SK-N-MC (cell line): ENCODE results near the gene FAM174C.

Experiments used
- DNase-seq: peaks from one replicate; pipeline ENCODE4 v3.0.0-alpha.2; 2011; ENCODE audit warnings: low read depth, low spot score
- H3K27ac ChIP-seq: fragments of 200-600 bp; sonication (generic); 2 replicates; pipeline ENCODE4 v1.5.1; 2016; ENCODE audit warnings: mixed run types
- H3K36me3 ChIP-seq: fragments of 200-600 bp; sonication (generic); 2 replicates; pipeline ENCODE4 v1.6.1; 2017; ENCODE audit warnings: antibody characterized with exemption, low read length, mixed read lengths; ENCODE audit not compliant: insufficient read depth
- H3K4me3 ChIP-seq: fragments of 200-600 bp; sonication (generic); 2 replicates; pipeline ENCODE4 v1.5.1; 2016
- H3K9ac ChIP-seq: fragments of 200-600 bp; sonication (generic); 2 replicates; pipeline ENCODE4 v1.8.0; 2017; ENCODE audit warnings: mixed run types, mixed read lengths; ENCODE audit not compliant: insufficient read length
- H3K9me3 ChIP-seq: fragments of 200-600 bp; sonication (generic); 2 replicates; pipeline ENCODE4 v1.6.1; 2017; ENCODE audit warnings: low read depth, mild to moderate bottlenecking, antibody characterized with exemption, low read length, moderate library complexity, mixed read lengths
- EZH2 ChIP-seq: fragments of 200-600 bp; sonication (generic); IDR thresholded peaks from one replicate; pipeline ENCODE4 v1.6.1; 2017; ENCODE audit warnings: antibody characterized with exemption
- FOXP2 ChIP-seq: optimal IDR thresholded peaks from 2 replicates; pipeline ENCODE3; 2011; ENCODE audit warnings: mild to moderate bottlenecking, moderate library complexity; ENCODE audit not compliant: insufficient read depth; ENCODE audit errors: extremely low read length, control extremely low read depth
- POLR2AphosphoS5 ChIP-seq: IDR thresholded peaks from 2 replicates; pipeline ENCODE4 v1.6.1; 2012; ENCODE audit warnings: mild to moderate bottlenecking, low read depth, low read length, borderline replicate concordance

Gene FAM174C

DNA sequence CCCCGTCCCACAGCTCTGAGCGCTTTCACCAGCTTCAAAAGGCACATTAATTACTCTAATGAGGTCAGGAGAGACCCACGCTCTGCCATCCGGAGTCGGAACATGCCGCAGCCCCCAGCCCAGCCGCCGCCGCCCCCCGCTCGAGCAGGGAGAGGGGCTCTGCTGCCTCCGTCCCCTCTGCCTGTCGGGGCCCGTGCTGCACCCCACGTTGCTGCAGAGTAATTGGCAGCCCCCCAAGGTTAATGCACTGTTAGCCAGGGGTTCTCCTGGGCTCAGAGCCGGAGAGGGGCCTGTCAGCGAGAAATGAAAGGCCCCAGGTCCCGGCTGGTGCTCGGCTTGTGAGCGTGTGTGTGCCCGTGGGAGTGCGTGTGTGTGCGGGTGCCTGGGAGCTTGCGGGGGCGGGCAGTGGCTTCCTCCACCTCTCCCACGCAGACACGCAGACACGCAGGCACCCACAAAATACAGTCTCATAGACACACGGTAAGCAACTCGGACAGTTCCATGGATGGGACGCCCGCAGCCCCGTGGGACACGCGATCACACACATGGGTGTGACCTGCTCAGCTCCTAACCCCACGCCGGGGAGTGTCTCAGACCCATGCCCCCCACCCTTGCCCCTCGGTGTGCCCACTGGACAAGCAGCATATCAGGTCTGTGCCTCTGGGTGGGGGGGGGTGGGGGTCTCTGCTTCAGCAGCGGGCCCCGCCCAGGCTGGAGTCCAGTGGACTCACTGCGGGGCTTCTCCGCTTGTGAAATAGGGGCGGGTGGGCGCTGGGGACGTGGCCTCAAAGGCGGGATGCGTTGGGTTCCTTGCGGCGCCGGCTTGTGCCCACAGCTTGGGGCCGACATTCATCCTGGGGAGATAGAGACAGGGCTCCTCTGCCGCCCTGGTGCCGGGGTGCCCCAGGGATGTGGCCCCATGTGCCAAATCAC, 5.6 kb downstream of the FAM174C start:
- Histone ChIP-seq H3K36me3 (no peaks in the 10 kb centered on the region), H3K27ac (no peak overlapping the region), H3K9ac (no peak overlapping the region), H3K9me3 (no peaks in the 10 kb centered on the region), H3K4me3 (no peak overlapping the region)
- no peak for DNase-seq
- no peak for TF ChIP-seq FOXP2
- TF ChIP-seq POLR2AphosphoS5: no peak; the same call in 1 of the 2 replicates
- no peak for TF ChIP-seq EZH2

DNA sequence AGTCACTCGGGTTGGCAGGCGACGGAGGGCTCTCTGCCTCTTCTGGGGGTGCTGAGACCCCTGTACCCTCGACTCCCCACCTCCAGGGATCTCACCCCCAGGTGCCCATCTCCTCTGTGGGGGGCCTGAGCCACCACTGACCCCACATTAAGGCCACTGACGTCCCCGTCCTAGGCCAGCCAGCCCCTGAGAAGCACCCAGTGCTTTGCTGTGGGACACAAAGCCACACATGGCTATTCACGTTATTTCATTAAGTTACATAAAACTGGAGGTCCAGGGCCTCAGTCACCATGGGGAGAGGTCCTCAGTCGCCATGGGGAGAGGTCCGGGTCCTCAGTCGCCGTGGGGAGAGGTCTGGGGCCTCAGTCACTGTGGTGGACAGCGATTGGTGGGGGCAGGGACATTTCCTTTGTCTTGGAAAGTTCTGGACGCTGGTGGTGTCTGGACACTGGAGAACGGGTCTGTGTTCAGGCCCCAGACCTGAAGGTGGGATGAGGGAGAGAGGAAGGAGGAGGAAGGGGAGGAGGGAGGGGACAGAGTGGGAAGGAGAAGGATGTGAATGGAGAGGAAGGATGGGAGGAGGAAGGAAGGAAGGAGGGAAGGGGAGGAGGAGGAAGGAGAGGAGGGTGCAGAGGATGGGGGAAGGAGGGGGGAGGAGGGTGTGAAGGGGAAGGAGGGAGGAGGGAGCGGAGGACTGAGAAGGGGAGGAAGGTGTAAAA, 6.4 kb downstream of the FAM174C start:
- H3K36me3 ChIP-seq: no peaks in the 10 kb centered on the region
- no peak overlapping the region for H3K4me3 ChIP-seq
- TF ChIP-seq POLR2AphosphoS5 (no peak), EZH2 (no peak), FOXP2 (no peak)
- H3K9me3 ChIP-seq: no peaks in the 10 kb centered on the region
- no peak overlapping the region for H3K9ac ChIP-seq
- no peak overlapping the region for H3K27ac ChIP-seq
- no peak for DNase-seq

- Histone ChIP-seq H3K9me3 (no peaks in the 10 kb centered on the region), H3K27ac (no peak overlapping the region), H3K36me3 (no peaks in the 10 kb centered on the region), H3K4me3 (no peak overlapping the region), H3K9ac (no peak overlapping the region)
- TF ChIP-seq FOXP2: no peak
- TF ChIP-seq POLR2AphosphoS5: no peak
- no peak for TF ChIP-seq EZH2
- DNase-seq: no peak
These were observed 7.4 kb downstream of the FAM174C start for GRCh38 chr19:1282588-1283206.

DNA sequence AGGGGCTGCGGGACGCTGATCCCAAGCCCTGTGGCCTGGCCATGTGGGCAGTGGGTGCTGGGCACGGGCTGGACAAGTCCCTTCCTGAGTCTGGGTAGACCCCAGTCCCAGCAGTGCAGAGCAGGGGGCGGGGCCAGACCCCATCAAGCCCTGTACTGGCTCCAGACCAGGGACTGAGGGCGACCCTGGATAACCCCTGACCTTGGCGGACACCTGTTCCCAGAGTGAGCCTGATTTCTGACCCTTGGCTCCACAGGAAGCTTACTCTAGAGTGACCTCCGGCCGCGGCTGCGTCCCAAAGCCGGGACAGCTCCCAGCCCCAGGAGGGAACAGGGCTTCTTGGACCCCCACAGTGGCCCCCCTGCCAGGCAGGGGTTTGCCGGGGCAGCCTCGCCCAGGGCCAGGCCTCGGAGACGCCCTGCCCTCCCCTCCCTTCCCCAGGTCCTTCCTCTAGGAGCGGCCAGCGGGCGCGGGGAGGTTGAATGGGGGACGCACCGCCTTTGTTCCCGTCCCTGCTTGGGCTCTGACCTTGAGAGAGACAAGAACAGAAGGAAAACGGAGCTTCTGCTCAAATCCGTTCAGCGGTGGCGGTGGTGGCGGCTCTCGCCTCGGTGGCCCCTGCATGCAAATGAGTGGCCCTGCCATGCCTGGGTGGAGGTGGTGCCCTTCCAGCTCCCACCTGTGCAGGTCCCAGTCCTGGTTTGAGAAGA, 8.0 kb downstream of the FAM174C start:
- Histone ChIP-seq H3K4me3 (no peak overlapping the region), H3K9ac (no peak overlapping the region), H3K36me3 (no peaks in the 10 kb centered on the region), H3K27ac (no peak overlapping the region), H3K9me3 (no peaks in the 10 kb centered on the region)
- no peak for TF ChIP-seq EZH2
- no peak for TF ChIP-seq POLR2AphosphoS5
- TF ChIP-seq FOXP2: no peak
- no peak for DNase-seq

- no peak overlapping the region for H3K27ac ChIP-seq
These were observed 8.6 kb downstream of the FAM174C start for GRCh38 chr19:1283917-1284292.

DNA sequence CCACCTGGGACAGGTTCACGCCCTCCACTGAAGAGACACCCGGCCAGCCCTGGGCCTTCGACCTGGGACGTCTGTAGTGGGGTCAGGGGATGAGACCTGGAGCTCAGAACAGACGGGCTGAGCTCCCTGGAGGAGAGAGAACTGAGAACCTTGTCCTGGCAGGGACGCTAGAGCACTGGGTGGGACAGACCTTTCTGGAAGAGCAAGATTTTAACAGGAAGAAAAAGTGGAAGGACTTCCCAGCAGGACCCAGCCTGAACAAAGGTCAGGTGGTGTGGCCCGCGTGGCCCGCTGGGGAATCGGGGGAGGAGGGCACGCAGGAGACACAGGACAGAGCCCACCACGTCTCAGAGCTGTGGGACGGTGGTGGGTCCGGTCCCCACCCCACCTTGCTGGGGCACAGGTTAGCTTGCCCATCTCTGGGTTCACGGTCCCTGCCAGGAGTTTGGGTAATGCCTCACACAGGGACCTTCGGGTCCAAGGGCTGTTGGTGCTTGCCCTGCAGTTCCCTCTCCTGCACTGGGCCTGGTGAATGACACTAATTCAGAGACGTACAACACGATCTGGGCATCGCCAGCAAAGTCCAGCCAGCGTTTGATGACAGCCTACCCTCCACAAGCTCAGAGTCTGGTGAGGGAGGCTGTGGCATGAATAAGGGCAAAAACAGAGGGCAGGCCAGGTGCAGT, 9.1 kb downstream of the FAM174C start:
- no peak overlapping the region for H3K9ac ChIP-seq
- TF ChIP-seq EZH2: no peak
- TF ChIP-seq POLR2AphosphoS5: no peak
- TF ChIP-seq FOXP2: no peak

More at GRCh38 chr19:1283917-1284292, 8.6 kb downstream of the FAM174C start:
- no peak for DNase-seq
- Histone ChIP-seq H3K9ac (no peak overlapping the region), H3K4me3 (no peak overlapping the region), H3K36me3 (no peaks in the 10 kb centered on the region), H3K9me3 (no peaks in the 10 kb centered on the region)
- no peak for TF ChIP-seq EZH2
- TF ChIP-seq FOXP2: no peak
- no peak for TF ChIP-seq POLR2AphosphoS5

DNA sequence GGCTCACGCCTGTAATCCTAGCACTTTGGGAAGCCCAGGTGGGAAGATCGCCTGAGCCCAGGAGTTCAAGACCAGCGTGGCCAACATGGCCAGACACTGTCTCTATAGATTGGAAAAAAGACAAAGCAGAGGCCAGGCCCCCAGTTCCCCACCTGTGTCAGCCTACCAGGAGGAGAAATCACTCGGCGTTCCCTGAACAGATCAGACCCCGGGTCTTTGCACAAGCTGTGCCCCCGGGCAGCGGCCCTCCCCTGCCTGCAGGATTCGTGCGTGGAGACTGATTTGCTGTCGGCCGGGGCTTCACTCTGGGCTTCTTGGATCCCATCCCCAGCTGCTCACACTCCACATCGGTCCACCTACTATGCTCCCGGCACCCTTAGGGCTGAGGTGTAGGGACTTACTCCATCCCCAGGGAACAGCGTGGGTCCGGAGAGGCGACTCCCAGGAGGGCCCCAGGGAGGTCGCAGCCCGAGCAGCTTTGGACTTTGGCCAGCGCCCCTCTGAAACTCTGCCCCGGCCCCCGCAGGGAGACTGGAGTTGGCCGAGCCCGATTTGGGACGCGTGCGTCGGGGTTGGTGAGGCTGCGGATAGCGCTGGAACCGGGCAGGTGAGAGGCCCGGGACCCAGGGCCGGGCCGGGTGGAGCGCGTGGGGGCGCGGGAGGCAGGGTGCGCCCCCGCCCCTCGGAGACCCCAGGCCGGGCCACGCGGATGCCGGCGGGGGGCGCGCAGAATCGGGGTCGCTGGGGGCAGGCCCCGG, 9.8 kb downstream of the FAM174C start:
- no peak for DNase-seq
- H3K9ac ChIP-seq: no peak overlapping the region
- no peak overlapping the region for H3K27ac ChIP-seq

More for the DNA sequence above, 9.1 kb downstream of the FAM174C start:
- no peaks in the 10 kb centered on the region for H3K9me3 ChIP-seq
- no peaks in the 10 kb centered on the region for H3K36me3 ChIP-seq
- DNase-seq: no peak
- no peak overlapping the region for H3K4me3 ChIP-seq
- H3K27ac ChIP-seq: no peak overlapping the region

More for the DNA sequence above, 9.8 kb downstream of the FAM174C start:
- Histone ChIP-seq H3K4me3 (no peak overlapping the region), H3K36me3 (no peaks in the 10 kb centered on the region), H3K9me3 (no peaks in the 10 kb centered on the region)
- peak; percentile 46 for TF ChIP-seq EZH2
- no peak for TF ChIP-seq POLR2AphosphoS5
